Natural killer cell (primary cell): ENCODE data around the gene CTIF. TPM values are rescaled to one million over a fixed set of nuclear protein-coding genes. Genes with fewer than 3 reads are reported as not detected.

Source experiments
- ATAC-seq, 3 donors: fragments of 150-1000 bp in 2 of 3; fragments of 200-7000 bp in 1 of 3; cut with Tn5 transposase; 1 replicate in 1 of 3; 2 replicates in 2 of 3; pipeline ENCODE4 v1.10.0; 2021; ENCODE audit warnings: mild to moderate bottlenecking in 2 of 3, moderate library complexity in 2 of 3
- DNase-seq, 2 donors: peaks; one replicate each; pipeline versions ENCODE4 v3.0.0 to v3.0.0-alpha.2; 2013 to 2021; ENCODE audit warnings: mixed read lengths in 1 of 2
- H3K27ac ChIP-seq: one replicate; pipeline ENCODE4 v1.5.1; 2013; ENCODE audit warnings: mild to moderate bottlenecking, low read length
- H3K27me3 ChIP-seq: one replicate; pipeline ENCODE4 v1.6.1; 2013; ENCODE audit warnings: low read length; ENCODE audit not compliant: control insufficient read depth, insufficient read depth
- H3K36me3 ChIP-seq: one replicate; pipeline ENCODE4 v1.6.1; 2013; ENCODE audit warnings: low read length; ENCODE audit not compliant: control insufficient read depth, insufficient read depth
- H3K4me1 ChIP-seq: one replicate; pipeline ENCODE4 v1.6.1; 2013; ENCODE audit warnings: low read length; ENCODE audit not compliant: control insufficient read depth, insufficient read depth
- H3K4me3 ChIP-seq: one replicate; pipeline ENCODE4 v1.5.1; 2013; ENCODE audit warnings: low read length
- H3K9me3 ChIP-seq: one replicate; pipeline ENCODE4 v1.6.1; 2013; ENCODE audit warnings: low read length; ENCODE audit not compliant: control insufficient read depth, insufficient read depth
- H3K27ac Mint-ChIP-seq, 2 donors: one replicate each; pipeline ENCODE4 v1.8.0; 2022; ENCODE audit warnings: mild to moderate bottlenecking in 2 of 2, mixed read lengths in 2 of 2, moderate library complexity in 1 of 2
- H3K27me3 Mint-ChIP-seq, 2 donors: one replicate each; pipeline ENCODE4 v1.8.0; 2022; ENCODE audit warnings: low read depth in 2 of 2, mixed read lengths in 2 of 2
- H3K36me3 Mint-ChIP-seq: one replicate; pipeline ENCODE4 v1.8.0; 2022; ENCODE audit warnings: mixed read lengths
- H3K4me1 Mint-ChIP-seq, 2 donors: one replicate each; pipeline ENCODE4 v1.8.0; 2022; ENCODE audit warnings: mixed read lengths in 2 of 2
- H3K4me3 Mint-ChIP-seq: one replicate; pipeline ENCODE4 v1.8.0; 2022; ENCODE audit warnings: mild to moderate bottlenecking, moderate library complexity, mixed read lengths
- H3K9me3 Mint-ChIP-seq, 2 donors: one replicate each; pipeline ENCODE4 v1.8.0; 2022; ENCODE audit warnings: mixed read lengths in 2 of 2
- WGBS: methylation state at CpG from one replicate; pipeline ENCODE4 v1.1.7; 2013; ENCODE audit warnings: missing lambda C conversion rate; ENCODE audit not compliant: insufficient coverage; 5-methylcytosine and 5-hydroxymethylcytosine counted together
- intact Hi-C: fragments of 100-400 bp; cut with micrococcal nuclease; formaldehyde crosslinking; loops from one replicate; pipeline ENCODE4 v1.14.2; 2022
- total RNA-seq, 4 donors: library from RNA; stranded (reverse); fragments of 120-200 nt in 1 of 4; gene quantifications; one replicate each; pipeline versions ENCODE4 v1.2.3 to v1.2.4, GENCODE V29; 2013 to 2022
- TF ChIP-seq, protein P1 (sequence below): fragments of 200-600 bp; IDR thresholded peaks from one replicate; pipeline ENCODE4 v1.8.0; 2022; ENCODE audit warnings: antibody characterized with exemption

Gene CTIF
- total RNA-seq, 3 donors from 2014 or later (not counting 1 experiment from before 2014, with no cell fraction given) = 6.9 to 10.2 (median 8.2) TPM

DNA sequence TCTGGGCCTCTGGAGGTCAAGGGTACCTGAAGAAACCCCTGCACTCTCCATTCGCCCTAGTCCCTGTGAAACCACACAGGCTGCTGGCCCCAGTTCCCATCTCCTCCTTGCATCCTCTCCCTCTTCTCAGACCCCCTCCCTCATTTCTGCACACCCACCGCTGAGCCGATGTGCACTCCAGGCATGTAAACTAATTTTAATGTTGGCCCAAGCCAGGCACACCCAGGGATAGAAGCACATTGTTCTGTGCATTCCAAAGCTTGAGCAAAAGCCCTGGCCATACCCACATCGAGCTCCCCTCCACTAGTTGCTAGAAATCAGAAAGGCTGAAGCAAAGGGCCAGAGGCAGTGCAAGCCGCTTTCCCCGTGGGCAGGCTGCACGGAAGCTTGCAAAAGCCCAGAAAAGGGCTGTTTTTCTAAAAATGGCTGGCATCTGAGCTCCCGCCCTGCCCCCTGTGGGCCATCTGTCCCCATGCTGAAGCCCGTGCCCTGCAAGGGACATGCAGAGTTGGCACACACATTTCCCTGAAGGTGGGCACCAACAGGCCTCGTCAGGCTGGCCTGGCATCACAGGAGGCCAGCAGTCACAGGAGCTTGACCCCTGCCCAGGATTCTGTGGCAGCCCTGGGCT, 230.3 kb downstream of the CTIF start:
- no peaks in the 10 kb centered on the region for H3K9me3 Mint-ChIP-seq
- H3K27me3 Mint-ChIP-seq = peaks cover 0 to 4% of the 10 kb centered on the region in 2 donors
- H3K4me3 Mint-ChIP-seq = no peak overlapping the region
- Histone ChIP-seq H3K27me3 (no peaks in the 10 kb centered on the region), H3K4me3 (no peak overlapping the region), H3K36me3 (no peaks in the 10 kb centered on the region), H3K27ac (no peak overlapping the region), H3K9me3 (no peaks in the 10 kb centered on the region), H3K4me1 (peaks cover 11% of the 10 kb centered on the region)
- ATAC-seq (no peak), DNase-seq (no peak)
- peaks cover 0 to 4% of the 10 kb centered on the region in 2 donors for H3K4me1 Mint-ChIP-seq
- no peaks in the 10 kb centered on the region for H3K36me3 Mint-ChIP-seq
- TF ChIP-seq, protein P1, sequence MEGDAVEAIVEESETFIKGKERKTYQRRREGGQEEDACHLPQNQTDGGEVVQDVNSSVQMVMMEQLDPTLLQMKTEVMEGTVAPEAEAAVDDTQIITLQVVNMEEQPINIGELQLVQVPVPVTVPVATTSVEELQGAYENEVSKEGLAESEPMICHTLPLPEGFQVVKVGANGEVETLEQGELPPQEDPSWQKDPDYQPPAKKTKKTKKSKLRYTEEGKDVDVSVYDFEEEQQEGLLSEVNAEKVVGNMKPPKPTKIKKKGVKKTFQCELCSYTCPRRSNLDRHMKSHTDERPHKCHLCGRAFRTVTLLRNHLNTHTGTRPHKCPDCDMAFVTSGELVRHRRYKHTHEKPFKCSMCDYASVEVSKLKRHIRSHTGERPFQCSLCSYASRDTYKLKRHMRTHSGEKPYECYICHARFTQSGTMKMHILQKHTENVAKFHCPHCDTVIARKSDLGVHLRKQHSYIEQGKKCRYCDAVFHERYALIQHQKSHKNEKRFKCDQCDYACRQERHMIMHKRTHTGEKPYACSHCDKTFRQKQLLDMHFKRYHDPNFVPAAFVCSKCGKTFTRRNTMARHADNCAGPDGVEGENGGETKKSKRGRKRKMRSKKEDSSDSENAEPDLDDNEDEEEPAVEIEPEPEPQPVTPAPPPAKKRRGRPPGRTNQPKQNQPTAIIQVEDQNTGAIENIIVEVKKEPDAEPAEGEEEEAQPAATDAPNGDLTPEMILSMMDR = no peak
- no peak overlapping the region for H3K27ac Mint-ChIP-seq
- 92% methylated on average over 10 of the region's 10 CpGs for WGBS
- intact Hi-C loops = no loop called here

DNA sequence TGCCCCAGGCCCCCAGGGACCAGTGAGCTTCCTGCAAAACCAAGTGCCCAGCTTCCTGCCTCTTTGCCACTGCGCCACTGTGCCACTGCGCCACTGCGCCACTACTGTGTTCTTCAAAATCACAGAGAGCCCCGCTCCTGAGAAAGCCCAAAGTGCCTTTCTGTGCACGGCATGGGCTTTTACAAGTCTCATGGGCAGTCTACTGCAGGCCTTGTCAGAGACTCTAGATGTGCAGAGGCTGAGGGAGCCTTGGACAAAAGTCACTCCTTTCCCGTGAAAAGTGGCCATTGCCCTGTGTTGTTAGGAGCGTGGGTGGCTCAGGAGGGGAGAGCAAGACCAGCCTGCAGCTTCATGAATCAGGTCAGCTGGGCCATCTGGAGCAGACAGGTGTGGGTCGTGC, 231.4 kb downstream of the CTIF start:
- Mint-ChIP-seq H3K36me3 (no peaks in the 10 kb centered on the region), H3K4me3 (no peak overlapping the region), H3K9me3 (no peaks in the 10 kb centered on the region), H3K4me1 (peaks cover 0 to 1% of the 10 kb centered on the region in 2 donors), H3K27me3 (peaks cover 0 to 4% of the 10 kb centered on the region in 2 donors), H3K27ac (no peak overlapping the region)
- intact Hi-C loops = no loop called here
- no peak for ATAC-seq
- Histone ChIP-seq H3K4me3 (no peak overlapping the region), H3K36me3 (no peaks in the 10 kb centered on the region), H3K27ac (no peak overlapping the region), H3K4me1 (peaks cover 11% of the 10 kb centered on the region), H3K9me3 (no peaks in the 10 kb centered on the region), H3K27me3 (no peaks in the 10 kb centered on the region)
- no peak for DNase-seq
- TF ChIP-seq, protein P1 = no peak
- WGBS = 85% methylated on average over 8 of the region's 8 CpGs

- TF ChIP-seq, protein P1 = no peak
- Histone ChIP-seq H3K4me1 (peaks cover 14% of the 10 kb centered on the region), H3K36me3 (no peaks in the 10 kb centered on the region), H3K4me3 (no peak overlapping the region), H3K27me3 (no peaks in the 10 kb centered on the region), H3K9me3 (no peaks in the 10 kb centered on the region), H3K27ac (no peak overlapping the region)
- DNase-seq (no peak), ATAC-seq (no peak)
- no peaks in the 10 kb centered on the region for H3K36me3 Mint-ChIP-seq
- 63% methylated on average over 22 of the region's 22 CpGs for WGBS
- peaks cover 0 to 7% of the 10 kb centered on the region in 2 donors for H3K27me3 Mint-ChIP-seq
- intact Hi-C loops = no loop called here
- H3K4me1 Mint-ChIP-seq = peaks cover 0 to 5% of the 10 kb centered on the region in 2 donors
- H3K27ac Mint-ChIP-seq = no peak overlapping the region
- H3K4me3 Mint-ChIP-seq = no peak overlapping the region
- H3K9me3 Mint-ChIP-seq = no peaks in the 10 kb centered on the region
Measured at GRCh38 chr18:48771641-48772375, 233.0 kb downstream of the CTIF start.
